ENCODE measurements around the gene DROSHA. TPM values are rescaled to one million over a fixed set of nuclear protein-coding genes. Genes with fewer than 3 reads are reported as not detected.
"Not testable (repeated sequence)": the region's sequence is repeated elsewhere in the genome, so short reads cannot be mapped to it uniquely, and the experiment has no call there.

Gene DROSHA
- total and polyA plus RNA-seq, 10 of the 15 experiments (the other 5 are each of a cell fraction or from before 2014, with no cell fraction given), result 27.9 to 55.0 (median 37.6) TPM

DNA sequence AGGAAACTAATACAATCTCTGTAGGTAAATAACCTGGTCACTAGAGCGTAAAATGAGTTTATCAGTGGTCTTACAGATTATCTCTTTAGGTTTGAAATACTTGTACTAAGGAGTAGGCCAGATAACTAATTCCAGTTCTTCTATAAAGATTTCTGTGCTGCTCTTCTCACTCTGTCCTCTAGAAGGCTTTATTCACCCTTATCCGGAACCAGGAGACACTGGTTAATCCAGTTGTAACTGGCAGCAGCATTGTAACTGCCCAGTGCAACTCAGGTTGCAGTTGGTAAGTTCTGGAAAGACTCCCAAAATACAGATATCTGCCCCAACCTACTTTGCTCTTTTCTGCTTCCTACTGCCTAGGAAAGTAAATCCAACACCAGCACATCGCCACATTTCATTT, 20.0 kb upstream of the DROSHA start (continued):
- TF ChIP-seq, protein P1, sequence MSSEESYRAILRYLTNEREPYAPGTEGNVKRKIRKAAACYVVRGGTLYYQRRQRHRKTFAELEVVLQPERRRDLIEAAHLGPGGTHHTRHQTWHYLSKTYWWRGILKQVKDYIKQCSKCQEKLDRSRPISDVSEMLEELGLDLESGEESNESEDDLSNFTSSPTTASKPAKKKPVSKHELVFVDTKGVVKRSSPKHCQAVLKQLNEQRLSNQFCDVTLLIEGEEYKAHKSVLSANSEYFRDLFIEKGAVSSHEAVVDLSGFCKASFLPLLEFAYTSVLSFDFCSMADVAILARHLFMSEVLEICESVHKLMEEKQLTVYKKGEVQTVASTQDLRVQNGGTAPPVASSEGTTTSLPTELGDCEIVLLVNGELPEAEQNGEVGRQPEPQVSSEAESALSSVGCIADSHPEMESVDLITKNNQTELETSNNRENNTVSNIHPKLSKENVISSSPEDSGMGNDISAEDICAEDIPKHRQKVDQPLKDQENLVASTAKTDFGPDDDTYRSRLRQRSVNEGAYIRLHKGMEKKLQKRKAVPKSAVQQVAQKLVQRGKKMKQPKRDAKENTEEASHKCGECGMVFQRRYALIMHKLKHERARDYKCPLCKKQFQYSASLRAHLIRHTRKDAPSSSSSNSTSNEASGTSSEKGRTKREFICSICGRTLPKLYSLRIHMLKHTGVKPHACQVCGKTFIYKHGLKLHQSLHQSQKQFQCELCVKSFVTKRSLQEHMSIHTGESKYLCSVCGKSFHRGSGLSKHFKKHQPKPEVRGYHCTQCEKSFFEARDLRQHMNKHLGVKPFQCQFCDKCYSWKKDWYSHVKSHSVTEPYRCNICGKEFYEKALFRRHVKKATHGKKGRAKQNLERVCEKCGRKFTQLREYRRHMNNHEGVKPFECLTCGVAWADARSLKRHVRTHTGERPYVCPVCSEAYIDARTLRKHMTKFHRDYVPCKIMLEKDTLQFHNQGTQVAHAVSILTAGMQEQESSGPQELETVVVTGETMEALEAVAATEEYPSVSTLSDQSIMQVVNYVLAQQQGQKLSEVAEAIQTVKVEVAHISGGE (CRISPR knock-in tag; IDR thresholded peaks at IDR 0.05), result no peak
- TF ChIP-seq SMC3 (IDR thresholded peaks at IDR 0.05; ENCODE audit: borderline replicate concordance, low read length), result no peak

DNA sequence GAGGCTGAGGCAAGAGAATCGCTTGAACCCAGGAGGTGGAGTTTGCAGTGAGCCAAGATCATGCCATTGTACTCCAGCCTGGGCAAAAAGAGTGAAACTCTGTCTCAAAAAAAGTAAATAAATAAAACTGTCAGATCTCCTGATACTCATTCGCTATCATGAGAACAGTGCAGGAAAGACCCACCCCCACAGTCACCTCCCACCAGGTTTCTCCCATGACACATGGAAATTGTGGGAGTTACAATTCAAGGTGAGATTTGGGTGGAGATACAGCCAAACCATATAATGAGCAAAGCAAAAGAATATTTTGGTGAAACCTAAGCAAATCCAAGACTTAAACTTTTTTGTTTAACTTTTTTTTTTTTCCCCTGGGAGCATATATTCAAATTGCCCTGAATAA, 17.2 kb upstream of the DROSHA start:
- RAD21 ChIA-PET (ENCODE audit: unreplicated experiment); DNase-seq (ENCODE audit: low read depth, low spot score); H3K4me2 ChIP-seq (ENCODE audit: control insufficient read depth, insufficient read depth); SMC1A ChIA-PET (ENCODE audit: uncharacterized antibody, unreplicated experiment); POLR2A ChIA-PET; H3K79me2 ChIP-seq (ENCODE audit: control insufficient read depth, insufficient read depth, low read length); H3K9me3 ChIP-seq (replicated peaks; ENCODE audit: control insufficient read depth, insufficient read depth, low read length); FAIRE-seq; in situ Hi-C loops (cut with MboI); H3K27me3 ChIP-seq (replicated peaks in 1 of 2; ENCODE audit: control insufficient read depth in 2 of 2, insufficient read depth in 2 of 2, low read length in 1 of 2); H2AFZ ChIP-seq (ENCODE audit: control insufficient read depth, low read depth, low read length); intact Hi-C loops (cut with micrococcal nuclease; ENCODE audit: unreplicated experiment); H3K4me1 ChIP-seq (ENCODE audit: control insufficient read depth, insufficient read depth, low read length); BruUV-seq (replicated peaks); H4K20me1 ChIP-seq (ENCODE audit: control insufficient read depth, insufficient read depth); H3K4me3 ChIP-seq; H3K27ac ChIP-seq (ENCODE audit: control insufficient read depth, insufficient read depth); H3K9ac ChIP-seq (ENCODE audit: control insufficient read depth, insufficient read depth, low read length); ATAC-seq; CTCF ChIA-PET: not testable (repeated sequence)
- peaks cover 1 to 14% of the 10 kb centered on the region in 2 experiments for H3K36me3 ChIP-seq (ENCODE audit: control insufficient read depth in 2 of 2, insufficient read depth in 2 of 2, low read length in 1 of 2)
- WGBS (ENCODE audit: insufficient coverage, insufficient replicate concordance, low lambda C conversion rate, missing lambda C conversion rate), result 97% methylated on average over 2 of the region's 2 CpGs
